ENCODE measurements around the gene HACE1.
A peak's percentile ranks its signal among the peaks of the same experiment; 100 is the strongest.
"Not testable (repeated sequence)": the region's sequence is repeated elsewhere in the genome, so short reads cannot be mapped to it uniquely, and the experiment has no call there.

The HACE1 gene, protein sequence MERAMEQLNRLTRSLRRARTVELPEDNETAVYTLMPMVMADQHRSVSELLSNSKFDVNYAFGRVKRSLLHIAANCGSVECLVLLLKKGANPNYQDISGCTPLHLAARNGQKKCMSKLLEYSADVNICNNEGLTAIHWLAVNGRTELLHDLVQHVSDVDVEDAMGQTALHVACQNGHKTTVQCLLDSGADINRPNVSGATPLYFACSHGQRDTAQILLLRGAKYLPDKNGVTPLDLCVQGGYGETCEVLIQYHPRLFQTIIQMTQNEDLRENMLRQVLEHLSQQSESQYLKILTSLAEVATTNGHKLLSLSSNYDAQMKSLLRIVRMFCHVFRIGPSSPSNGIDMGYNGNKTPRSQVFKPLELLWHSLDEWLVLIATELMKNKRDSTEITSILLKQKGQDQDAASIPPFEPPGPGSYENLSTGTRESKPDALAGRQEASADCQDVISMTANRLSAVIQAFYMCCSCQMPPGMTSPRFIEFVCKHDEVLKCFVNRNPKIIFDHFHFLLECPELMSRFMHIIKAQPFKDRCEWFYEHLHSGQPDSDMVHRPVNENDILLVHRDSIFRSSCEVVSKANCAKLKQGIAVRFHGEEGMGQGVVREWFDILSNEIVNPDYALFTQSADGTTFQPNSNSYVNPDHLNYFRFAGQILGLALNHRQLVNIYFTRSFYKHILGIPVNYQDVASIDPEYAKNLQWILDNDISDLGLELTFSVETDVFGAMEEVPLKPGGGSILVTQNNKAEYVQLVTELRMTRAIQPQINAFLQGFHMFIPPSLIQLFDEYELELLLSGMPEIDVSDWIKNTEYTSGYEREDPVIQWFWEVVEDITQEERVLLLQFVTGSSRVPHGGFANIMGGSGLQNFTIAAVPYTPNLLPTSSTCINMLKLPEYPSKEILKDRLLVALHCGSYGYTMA

GRCh38 chr6:104859225-104860146 is at the start of gene HACE1:
Gene HACE1 (minus strand): TSS chr6:104859919. CDS start chr6:104859642, 277 bp downstream.
- peak; percentile 94 for DNase-seq

- no peak for DNase-seq
Measured at GRCh38 chr6:104908888-104909525, 49.3 kb upstream of the HACE1 start.

DNA sequence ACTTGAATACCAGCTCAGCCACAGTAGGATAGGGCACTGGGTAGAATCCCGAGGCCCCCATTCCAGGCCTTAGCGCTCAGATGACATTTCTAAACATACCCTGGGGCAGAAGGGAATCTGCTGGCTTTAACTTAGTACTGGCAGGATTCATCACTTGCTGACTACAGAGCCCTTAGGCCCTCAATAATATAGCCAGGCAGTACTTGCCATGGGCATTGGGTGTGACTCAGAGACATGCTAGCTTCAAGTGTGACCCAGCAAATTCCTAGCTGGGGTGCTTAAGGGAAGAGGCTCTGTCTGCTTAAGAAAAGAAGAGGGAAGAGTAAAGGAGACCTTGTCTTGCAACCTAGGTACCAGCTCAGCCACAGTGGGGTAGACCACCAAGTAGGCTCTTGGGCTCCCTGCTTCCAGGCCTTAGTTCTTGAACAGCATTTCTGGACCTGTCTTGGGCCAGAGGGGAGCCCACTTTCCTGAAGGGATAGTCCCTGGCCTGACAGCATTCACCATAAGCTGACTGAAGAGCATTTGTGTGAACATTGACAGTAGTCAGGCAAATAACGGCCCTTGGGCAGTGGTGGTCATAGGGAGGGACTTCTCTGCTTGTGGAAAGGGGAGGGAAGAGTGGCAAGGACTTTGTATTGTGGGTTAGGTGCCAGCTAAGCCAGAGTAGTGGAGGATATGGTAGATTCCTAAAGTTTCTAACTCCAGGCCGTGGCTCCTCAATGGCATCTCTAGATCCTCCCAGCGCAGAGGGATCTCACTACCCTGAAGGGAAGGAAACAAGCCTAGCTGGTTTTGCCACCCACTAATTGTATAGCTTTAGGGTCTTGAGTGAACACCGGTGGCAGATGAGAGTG is 48.5 kb upstream of the HACE1 start:
- DNase-seq: no peak

- DNase-seq: not testable (repeated sequence)
Measured at GRCh38 chr6:104898893-104899292, 39.2 kb upstream of the HACE1 start.

DNA sequence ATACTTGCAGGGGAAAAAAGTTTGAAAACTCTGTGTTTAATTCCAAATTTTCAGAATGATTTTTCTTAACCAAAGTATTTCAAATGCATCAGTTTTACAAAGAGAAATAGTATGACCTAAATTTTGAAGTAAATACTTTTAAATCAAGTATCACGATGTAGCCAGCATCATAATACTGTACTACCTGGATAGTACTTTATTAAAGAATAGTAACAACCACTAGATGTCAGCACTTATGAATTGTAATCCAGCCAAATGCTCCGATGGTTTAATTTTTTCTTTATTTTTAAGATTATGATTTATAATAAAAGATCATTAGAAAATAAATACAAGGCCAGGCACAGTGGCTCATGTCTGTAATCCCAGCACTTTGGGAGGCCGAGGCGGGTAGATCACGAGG is 37.2 kb upstream of the HACE1 start:
- no peak for DNase-seq

DNA sequence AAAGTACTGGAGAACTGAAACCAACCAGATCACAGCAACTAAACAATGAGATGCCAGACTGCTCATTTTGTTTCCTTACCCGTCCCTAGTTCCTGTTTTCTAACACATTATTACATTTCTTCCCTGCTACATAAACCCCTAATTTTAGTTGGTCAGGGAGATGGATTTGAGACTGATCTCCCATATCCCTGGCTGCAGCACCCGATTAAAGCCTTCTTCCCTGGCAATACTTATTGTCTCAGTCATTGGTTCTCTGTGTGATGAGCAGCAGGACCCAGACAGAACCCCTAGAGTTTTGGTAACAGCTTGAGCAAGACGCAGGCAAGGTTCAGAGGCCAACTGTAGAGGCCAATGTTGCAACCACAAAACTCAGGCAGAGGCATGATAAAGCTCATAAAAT is 28.3 kb upstream of the HACE1 start:
- DNase-seq: no peak

GRCh38 chr6:104887350-104887749 is 27.6 kb upstream of the HACE1 start:
- DNase-seq: peak; percentile 23

DNA sequence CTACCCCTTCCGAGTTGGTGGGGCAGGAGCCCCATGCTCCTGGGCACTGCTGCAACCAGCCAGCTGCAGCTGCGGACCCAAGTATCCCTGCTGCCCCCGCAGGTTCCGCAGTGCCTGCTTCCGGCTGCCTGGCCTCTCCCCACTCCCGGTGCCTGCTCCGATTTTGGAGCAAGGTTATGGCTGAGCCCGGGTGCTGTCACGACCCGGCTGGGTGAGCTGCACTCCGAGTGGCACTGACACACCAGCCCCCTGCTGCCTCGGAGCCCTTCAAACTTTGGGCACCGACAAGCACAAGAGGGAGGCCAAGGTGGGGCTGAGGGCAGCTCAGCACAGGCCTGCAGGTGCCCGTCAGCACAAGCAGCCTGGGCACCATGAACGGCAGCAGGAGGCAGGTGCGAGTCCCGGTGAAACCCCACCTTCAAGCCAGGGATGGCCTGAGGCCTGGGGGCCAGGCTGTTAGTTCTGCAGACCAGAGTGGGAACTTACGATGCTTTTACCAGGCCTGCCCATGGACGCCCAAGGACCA is 25.9 kb upstream of the HACE1 start:
- DNase-seq: no peak

DNA sequence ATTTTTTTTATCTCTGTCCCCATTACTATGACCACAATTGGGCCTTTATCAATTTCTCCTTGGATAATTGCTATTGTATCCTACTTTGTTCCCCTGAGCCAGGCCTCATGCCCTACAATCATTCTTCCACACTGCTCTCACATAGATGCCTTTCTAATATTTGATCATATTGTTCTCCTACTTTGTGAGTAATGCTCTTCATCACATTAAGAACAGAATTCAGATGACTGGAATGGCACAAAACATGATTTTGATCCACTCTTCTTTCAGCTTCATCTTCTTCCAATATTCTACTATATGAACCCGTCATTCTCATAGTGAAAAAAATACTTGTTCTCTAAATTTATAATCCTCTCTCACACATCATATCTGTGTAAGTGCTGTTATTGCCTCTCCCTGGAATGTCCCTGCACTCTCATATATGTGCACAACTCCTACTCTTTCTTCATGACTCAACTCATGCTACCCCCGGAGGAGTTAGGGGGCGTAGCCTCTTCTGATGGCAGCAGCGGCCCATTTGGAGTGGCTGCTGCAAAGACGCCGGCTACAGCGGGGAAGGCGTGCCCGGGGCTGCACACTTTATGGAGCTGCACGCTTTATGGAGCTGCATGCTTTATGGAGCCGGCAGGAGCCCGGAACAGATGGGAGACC is 25.3 kb upstream of the HACE1 start:
- no peak for DNase-seq

- DNase-seq: no peak
Measured at GRCh38 chr6:104881964-104882668, 22.4 kb upstream of the HACE1 start.

GRCh38 chr6:104862456-104862855 is 2.7 kb upstream of the HACE1 start:
- no peak for DNase-seq

DNA sequence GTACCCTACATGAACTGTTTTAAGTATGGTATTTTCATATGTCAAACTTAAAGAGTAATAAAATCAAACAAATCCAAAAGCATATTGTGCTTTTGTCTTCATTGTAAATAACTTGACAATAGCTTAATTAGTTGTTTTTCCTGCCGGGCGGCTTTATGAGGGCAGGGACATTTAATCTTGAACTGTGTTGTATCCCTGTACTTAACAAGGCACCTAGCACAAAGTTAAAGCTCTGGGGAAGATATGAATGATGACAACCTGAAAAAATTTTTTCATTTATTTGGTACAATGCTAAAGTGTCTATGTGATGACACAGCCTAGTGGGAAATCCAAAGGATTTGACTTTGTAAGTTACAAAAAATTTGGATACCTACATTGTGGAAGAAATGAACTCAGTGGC is 502 bp upstream of the HACE1 start:
- DNase-seq: no peak

GRCh38 chr6:104858642-104859041 is 1.1 kb downstream of the HACE1 start:
- DNase-seq: no peak

- DNase-seq: no peak
Measured at GRCh38 chr6:104855507-104855906, 4.2 kb downstream of the HACE1 start.

DNA sequence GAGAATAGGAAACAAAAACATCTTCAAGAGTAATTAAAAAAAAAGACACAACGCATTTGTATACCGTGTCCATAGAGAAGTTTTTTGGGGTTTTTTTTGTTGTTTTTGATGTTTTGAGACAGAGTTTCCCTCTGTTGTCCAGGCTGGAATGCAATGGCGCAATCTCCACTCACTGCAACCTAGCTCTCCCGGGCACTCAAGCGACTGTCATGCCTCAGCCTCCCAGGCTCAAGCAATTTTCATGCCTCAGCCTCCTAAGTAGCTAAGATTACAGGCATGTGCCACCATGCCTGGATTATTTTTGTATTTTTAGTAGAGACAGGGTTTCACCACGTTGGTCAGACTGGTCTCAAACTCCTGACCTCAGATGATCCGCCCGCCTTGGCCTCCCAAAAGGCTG is 12.0 kb downstream of the HACE1 start:
- DNase-seq: not testable (repeated sequence)

DNA sequence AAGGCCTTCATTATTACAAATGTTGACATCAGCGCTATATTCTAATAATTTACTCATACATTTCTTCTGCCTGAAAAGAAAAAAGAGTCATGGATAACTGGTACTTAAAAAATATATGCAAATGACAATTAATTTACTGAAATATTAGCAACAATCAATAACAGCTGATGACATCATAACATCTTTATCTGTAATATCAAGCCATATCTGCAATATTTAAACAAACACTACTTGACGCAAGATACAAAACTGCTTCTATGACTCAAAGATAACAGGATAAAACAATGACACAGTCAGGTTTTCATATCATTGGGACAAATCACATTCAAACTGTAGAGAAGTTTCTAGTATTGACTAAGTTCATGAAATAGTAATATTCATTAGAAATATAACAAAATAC is 16.5 kb downstream of the HACE1 start:
- DNase-seq: no peak

GRCh38 chr6:104837158-104837557 is 22.6 kb downstream of the HACE1 start:
- DNase-seq: no peak

GRCh38 chr6:104836479-104837020 is 23.2 kb downstream of the HACE1 start:
- not testable (repeated sequence) for DNase-seq

- no peak for DNase-seq
Measured at GRCh38 chr6:104835782-104836181, 23.9 kb downstream of the HACE1 start.

All from femur (tissue), 1 donor.